Loucy (cell line): ENCODE results near the gene HEPACAM2.

Source experiments
- H2AFZ ChIP-seq: fragments of 200-600 bp; sonication (generic); 2 replicates; pipeline ENCODE4 v1.6.0; 2016; ENCODE audit warnings: antibody characterized with exemption, mild to moderate bottlenecking, low read length, moderate library complexity
- H3F3A ChIP-seq: fragments of 200-600 bp; 2 replicates; pipeline ENCODE4 v1.6.0; 2016; ENCODE audit warnings: antibody characterized with exemption, low read depth, mild to moderate bottlenecking
- H3K27me3 ChIP-seq: fragments of 200-600 bp; sonication (generic); 2 replicates; pipeline ENCODE4 v1.6.1; 2014; ENCODE audit warnings: low read length, mild to moderate bottlenecking; ENCODE audit not compliant: insufficient read depth, poor library complexity, severe bottlenecking
- H3K36me3 ChIP-seq: fragments of 200-600 bp; sonication (generic); 2 replicates; pipeline ENCODE4 v1.6.1; 2016; ENCODE audit warnings: low read length; ENCODE audit not compliant: insufficient read depth
- H3K4me1 ChIP-seq: fragments of 200-600 bp; sonication (generic); 2 replicates; pipeline ENCODE4 v1.5.1; 2014; ENCODE audit warnings: low read length, mild to moderate bottlenecking; ENCODE audit not compliant: insufficient read depth, poor library complexity, severe bottlenecking
- H3K4me2 ChIP-seq: fragments of 200-600 bp; sonication (generic); 2 replicates; pipeline ENCODE4 v1.6.0; 2014; ENCODE audit warnings: antibody characterized with exemption, low read length, low read depth, mild to moderate bottlenecking; ENCODE audit not compliant: poor library complexity, severe bottlenecking
- H3K4me3 ChIP-seq: fragments of 200-600 bp; sonication (generic); 2 replicates; pipeline ENCODE4 v1.5.1; 2014; ENCODE audit warnings: low read length, mild to moderate bottlenecking, mixed read lengths; ENCODE audit not compliant: poor library complexity, severe bottlenecking
- H3K79me2 ChIP-seq: fragments of 200-600 bp; sonication (generic); 2 replicates; pipeline ENCODE4 v1.6.1; 2014; ENCODE audit warnings: low read length; ENCODE audit not compliant: insufficient read depth
- H3K9ac ChIP-seq: fragments of 200-600 bp; sonication (generic); 2 replicates; pipeline ENCODE4 v1.6.0; 2014; ENCODE audit warnings: mild to moderate bottlenecking, low read depth, low read length, moderate library complexity; ENCODE audit not compliant: poor library complexity, severe bottlenecking
- H3K9me2 ChIP-seq: fragments of 200-600 bp; sonication (generic); replicated peaks from 2 replicates; pipeline ENCODE4 v1.6.1; 2016; ENCODE audit warnings: low read depth, low read length, mixed read lengths
- H3K9me3 ChIP-seq: fragments of 200-600 bp; sonication (generic); 2 replicates; pipeline ENCODE4 v1.6.1; 2014; ENCODE audit warnings: mild to moderate bottlenecking, antibody characterized with exemption, low read length, low read depth; ENCODE audit not compliant: insufficient read depth
- H4K20me1 ChIP-seq: fragments of 200-600 bp; sonication (generic); 2 replicates; pipeline ENCODE4 v1.6.0; 2014; ENCODE audit warnings: antibody characterized with exemption, low read length, mild to moderate bottlenecking; ENCODE audit not compliant: insufficient read depth, poor library complexity, severe bottlenecking
- CTCF ChIP-seq: fragments of 200-600 bp; sonication (generic); conservative IDR thresholded peaks from 2 replicates; pipeline ENCODE4 v1.5.1; 2014; ENCODE audit warnings: mild to moderate bottlenecking, antibody characterized with exemption, low read length
- EZH2phosphoT487 ChIP-seq: fragments of 200-600 bp; IDR thresholded peaks from 2 replicates; pipeline ENCODE4 v1.6.1; 2018; ENCODE audit warnings: antibody characterized with exemption, mild to moderate bottlenecking, moderate library complexity, borderline replicate concordance

HEPACAM2 gene

GRCh38 chr7:93165447-93165846, 60.8 kb downstream of the HEPACAM2 start:
- Histone ChIP-seq H3K79me2 (no peaks in the 10 kb centered on the region), H3K27me3 (no peaks in the 10 kb centered on the region), H3K9ac (no peak overlapping the region), H3K9me3 (peaks cover 4% of the 10 kb centered on the region), H4K20me1 (no peaks in the 10 kb centered on the region), H3K4me3 (no peak overlapping the region), H3F3A (no peaks in the 10 kb centered on the region), H3K4me1 (no peaks in the 10 kb centered on the region), H3K4me2 (no peak overlapping the region), H2AFZ (no peak overlapping the region), H3K36me3 (no peaks in the 10 kb centered on the region), H3K9me2 (no peaks in the 10 kb centered on the region)
- no peak for TF ChIP-seq CTCF
- no peak for TF ChIP-seq EZH2phosphoT487

- Histone ChIP-seq H3F3A (no peaks in the 10 kb centered on the region), H3K9me3 (peaks cover 4% of the 10 kb centered on the region), H3K36me3 (no peaks in the 10 kb centered on the region), H3K4me1 (no peaks in the 10 kb centered on the region), H3K9ac (no peak overlapping the region), H4K20me1 (no peaks in the 10 kb centered on the region), H3K9me2 (no peaks in the 10 kb centered on the region), H3K4me3 (no peak overlapping the region), H3K79me2 (no peaks in the 10 kb centered on the region), H3K27me3 (no peaks in the 10 kb centered on the region), H3K4me2 (no peak overlapping the region), H2AFZ (no peak overlapping the region)
- TF ChIP-seq EZH2phosphoT487 (no peak), CTCF (no peak)
These were observed 61.5 kb downstream of the HEPACAM2 start for GRCh38 chr7:93164766-93165165.

GRCh38 chr7:93161181-93161762, 65.0 kb downstream of the HEPACAM2 start:
- no peaks in the 10 kb centered on the region for H3K79me2 ChIP-seq
- H3K9me3 ChIP-seq = peaks cover 4% of the 10 kb centered on the region
- H3K4me2 ChIP-seq = no peak overlapping the region
- H3K9ac ChIP-seq = no peak overlapping the region
- H3K27me3 ChIP-seq = no peaks in the 10 kb centered on the region
- H4K20me1 ChIP-seq = no peaks in the 10 kb centered on the region
- TF ChIP-seq CTCF (no peak), EZH2phosphoT487 (no peak)
- H3K36me3 ChIP-seq = no peaks in the 10 kb centered on the region
- no peaks in the 10 kb centered on the region for H3K4me1 ChIP-seq
- H3F3A ChIP-seq = no peaks in the 10 kb centered on the region
- no peaks in the 10 kb centered on the region for H3K9me2 ChIP-seq
- no peak overlapping the region for H3K4me3 ChIP-seq
- no peak overlapping the region for H2AFZ ChIP-seq
